Natural killer cell treated with Interleukin-12 subunit alpha and Interleukin-12 subunit beta and Interleukin-15 and Interleukin-18, amount 100 ng/mL, for 72 hours (primary cell): ENCODE data around the gene VWCE. TPM values are rescaled to one million over a fixed set of nuclear protein-coding genes. Genes with fewer than 3 reads are reported as not detected.
A peak's percentile ranks its signal among the peaks of the same experiment; 100 is the strongest.
"Not testable (repeated sequence)": the region's sequence is repeated elsewhere in the genome, so short reads cannot be mapped to it uniquely, and the experiment has no call there.

Experiments
- ATAC-seq, 2 donors: fragments of 150-1000 bp; cut with Tn5 transposase in 1 of 2; sonication (Bioruptor Pico), chemical (Tn5 transposase) in 1 of 2; 2 replicates each; pipeline ENCODE4 v1.10.0; 2021
- DNase-seq: peaks from one replicate; pipeline ENCODE4 v3.0.0; 2022; ENCODE audit warnings: low spot score
- H3K27ac Mint-ChIP-seq, 2 donors: 1 replicate in 1 of 2; 2 replicates in 1 of 2; pipeline ENCODE4 v1.8.0; 2022; ENCODE audit warnings: mixed read lengths in 2 of 2, mild to moderate bottlenecking in 1 of 2, moderate library complexity in 1 of 2
- H3K27me3 Mint-ChIP-seq, 2 donors: 1 replicate in 1 of 2; 2 replicates in 1 of 2; pipeline ENCODE4 v1.8.0; 2022; ENCODE audit warnings: mixed read lengths in 2 of 2
- H3K36me3 Mint-ChIP-seq: one replicate; pipeline ENCODE4 v1.8.0; 2022; ENCODE audit warnings: mixed read lengths
- H3K4me1 Mint-ChIP-seq, 2 donors: 1 replicate in 1 of 2; 2 replicates in 1 of 2; pipeline ENCODE4 v1.8.0; 2022; ENCODE audit warnings: low read depth in 2 of 2, mixed read lengths in 2 of 2, mild to moderate bottlenecking in 1 of 2
- H3K4me3 Mint-ChIP-seq: one replicate; pipeline ENCODE4 v1.8.0; 2022; ENCODE audit warnings: mixed read lengths
- H3K9me3 Mint-ChIP-seq: 2 replicates; pipeline ENCODE4 v1.8.0; 2022; ENCODE audit warnings: mixed read lengths
- total RNA-seq, 2 donors: library from RNA; stranded (reverse); gene quantifications; one replicate each; pipeline ENCODE4 v1.2.3, GENCODE V29; 2022

The VWCE gene
- total RNA-seq, 2 donors from 2014 or later: 2.1 to 3.3 TPM

DNA sequence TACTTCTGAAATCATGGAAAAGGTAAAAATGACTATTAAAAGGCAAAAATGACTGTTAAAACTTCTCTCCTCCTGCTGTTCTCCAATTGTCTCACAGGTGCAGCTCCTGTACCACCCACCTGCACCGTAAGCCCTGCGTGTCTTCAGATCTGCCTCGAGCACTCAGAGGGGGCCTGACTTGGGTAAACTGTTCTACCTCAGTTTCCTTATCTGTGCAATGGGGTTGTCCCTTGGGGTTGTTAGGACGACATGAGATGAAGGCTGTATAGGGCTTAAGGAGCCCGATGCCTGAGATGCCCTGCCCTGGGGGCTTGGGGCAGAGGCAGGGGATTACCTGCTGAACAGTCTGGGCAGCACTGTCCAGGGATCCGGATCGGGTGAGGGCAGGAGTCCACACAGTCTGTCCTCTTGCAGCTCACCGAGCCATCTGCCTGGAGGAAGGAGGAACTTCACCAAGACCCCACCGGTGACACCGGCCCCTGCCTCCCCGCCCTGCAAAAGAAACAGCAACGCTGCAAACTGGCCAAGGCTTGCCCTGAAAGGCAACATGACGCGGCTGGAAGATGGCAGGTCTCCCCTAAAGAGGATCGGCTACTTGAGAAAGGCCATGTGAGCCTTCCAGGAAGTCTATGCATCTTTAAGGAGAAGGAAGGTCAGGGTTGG lies 26.4 kb downstream of the VWCE start:
- ATAC-seq: peak in 1 of 2 donors; percentile 54
- Mint-ChIP-seq H3K4me1 (no peaks in the 10 kb centered on the region), H3K4me3 (no peak overlapping the region), H3K27ac (no peak overlapping the region), H3K36me3 (no peaks in the 10 kb centered on the region), H3K27me3 (no peaks in the 10 kb centered on the region), H3K9me3 (no peaks in the 10 kb centered on the region)
- DNase-seq: no peak

DNA sequence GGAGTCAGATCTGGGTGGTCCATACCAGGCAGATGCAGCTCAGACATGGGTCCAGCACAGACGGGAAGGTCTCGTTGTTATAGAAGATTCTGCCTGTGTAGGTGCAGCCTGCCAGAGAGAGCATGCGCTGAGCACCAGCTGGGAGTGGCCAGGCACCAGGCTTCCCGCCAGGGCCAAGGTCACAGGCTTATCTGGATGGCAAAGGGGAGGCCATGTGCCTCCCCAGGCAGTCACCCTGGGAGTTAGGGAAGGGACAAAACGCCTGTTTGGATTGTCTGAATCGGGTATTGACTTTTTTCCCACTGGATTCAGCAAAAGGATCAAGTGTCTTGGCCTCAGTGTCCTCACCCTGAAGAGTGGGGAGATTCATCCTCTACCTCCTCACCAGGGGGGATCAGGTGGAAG lies 27.7 kb downstream of the VWCE start:
- H3K27ac Mint-ChIP-seq: no peak overlapping the region
- no peaks in the 10 kb centered on the region for H3K4me1 Mint-ChIP-seq
- H3K27me3 Mint-ChIP-seq: no peaks in the 10 kb centered on the region
- H3K4me3 Mint-ChIP-seq: no peak overlapping the region
- no peak for ATAC-seq
- DNase-seq: no peak
- H3K36me3 Mint-ChIP-seq: no peaks in the 10 kb centered on the region
- no peaks in the 10 kb centered on the region for H3K9me3 Mint-ChIP-seq

- Mint-ChIP-seq H3K4me1 (no peaks in the 10 kb centered on the region), H3K4me3 (no peak overlapping the region), H3K36me3 (no peaks in the 10 kb centered on the region), H3K27me3 (no peaks in the 10 kb centered on the region), H3K27ac (no peak overlapping the region), H3K9me3 (no peaks in the 10 kb centered on the region)
- ATAC-seq: no peak
- no peak for DNase-seq
These were observed 28.5 kb downstream of the VWCE start for GRCh38 chr11:61266602-61267001.

DNA sequence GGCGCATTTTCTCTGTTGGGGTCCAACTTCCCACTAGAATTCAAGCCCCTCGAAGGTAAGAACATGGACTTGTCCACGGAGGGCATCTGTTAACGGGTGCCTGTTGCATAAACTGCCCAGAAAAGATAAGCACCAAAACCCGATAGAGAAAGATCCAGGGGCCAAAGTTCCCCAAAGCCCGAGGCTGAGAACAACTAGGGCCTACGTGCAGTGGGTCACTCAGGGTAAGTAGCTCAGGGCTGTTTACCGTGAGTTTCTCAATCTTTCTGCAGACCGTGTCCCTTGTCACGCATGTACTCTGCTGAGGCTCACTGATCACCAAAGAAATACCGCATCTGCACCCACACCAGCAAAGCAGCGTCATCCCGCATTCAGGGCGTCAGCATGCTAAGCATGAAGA lies 29.8 kb downstream of the VWCE start:
- H3K4me3 Mint-ChIP-seq: no peak overlapping the region
- peaks cover 2 to 7% of the 10 kb centered on the region in 2 donors for H3K27me3 Mint-ChIP-seq
- no peaks in the 10 kb centered on the region for H3K36me3 Mint-ChIP-seq
- no peak overlapping the region for H3K27ac Mint-ChIP-seq
- H3K4me1 Mint-ChIP-seq: no peaks in the 10 kb centered on the region
- DNase-seq (no peak), ATAC-seq (no peak)
- no peaks in the 10 kb centered on the region for H3K9me3 Mint-ChIP-seq

DNA sequence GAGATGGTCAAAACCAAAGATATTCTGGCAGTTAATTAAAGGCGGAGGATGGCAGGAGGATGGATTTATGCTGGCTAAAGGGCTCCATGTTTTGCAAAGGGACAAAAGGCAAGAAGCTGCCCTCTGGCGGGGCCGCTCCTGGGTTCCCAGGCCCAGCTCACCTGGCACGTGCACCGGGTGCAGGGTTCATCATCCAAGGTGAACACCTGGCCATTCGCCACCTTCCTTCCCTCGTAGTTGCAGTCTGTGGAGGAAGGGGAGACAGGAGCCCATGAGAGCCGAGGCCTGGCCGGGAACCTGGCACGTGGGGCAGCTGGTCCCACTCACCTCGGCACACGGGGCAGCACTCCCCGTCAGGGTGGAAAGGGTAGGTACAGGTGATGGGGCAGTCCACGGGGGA lies 30.3 kb downstream of the VWCE start:
- no peaks in the 10 kb centered on the region for H3K4me1 Mint-ChIP-seq
- no peak for DNase-seq
- H3K9me3 Mint-ChIP-seq: no peaks in the 10 kb centered on the region
- no peaks in the 10 kb centered on the region for H3K36me3 Mint-ChIP-seq
- no peak overlapping the region for H3K4me3 Mint-ChIP-seq
- no peak for ATAC-seq
- H3K27me3 Mint-ChIP-seq: peaks cover 2 to 8% of the 10 kb centered on the region in 2 donors
- no peak overlapping the region for H3K27ac Mint-ChIP-seq

DNA sequence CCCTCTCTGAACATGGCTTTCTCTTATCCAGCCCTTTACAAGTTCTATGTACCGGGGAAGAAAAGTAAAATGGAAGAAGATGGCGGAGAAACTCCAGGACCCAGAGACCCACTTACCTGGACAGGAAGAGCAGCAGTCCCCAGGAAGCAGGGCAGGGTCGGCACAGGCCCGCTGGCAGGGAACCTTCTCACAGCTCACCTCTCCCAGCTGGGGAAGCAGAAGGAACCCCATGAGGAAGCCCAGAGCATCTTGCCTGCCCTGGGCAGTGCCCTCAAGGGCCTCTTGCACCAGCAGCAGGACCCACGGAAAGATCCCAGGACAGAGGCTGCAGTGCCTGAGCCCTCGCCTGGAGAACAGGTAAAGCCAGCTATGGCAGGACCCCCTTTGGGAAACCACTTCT lies 30.7 kb downstream of the VWCE start:
- Mint-ChIP-seq H3K36me3 (no peaks in the 10 kb centered on the region), H3K4me1 (no peaks in the 10 kb centered on the region), H3K27me3 (peaks cover 2 to 8% of the 10 kb centered on the region in 2 donors), H3K27ac (no peak overlapping the region), H3K4me3 (no peak overlapping the region), H3K9me3 (no peaks in the 10 kb centered on the region)
- DNase-seq (no peak), ATAC-seq (no peak)

- no peak overlapping the region for H3K4me3 Mint-ChIP-seq
- no peaks in the 10 kb centered on the region for H3K36me3 Mint-ChIP-seq
- no peak for ATAC-seq
- no peak for DNase-seq
- no peaks in the 10 kb centered on the region for H3K4me1 Mint-ChIP-seq
- H3K9me3 Mint-ChIP-seq: no peaks in the 10 kb centered on the region
- H3K27ac Mint-ChIP-seq: no peak overlapping the region
- peaks cover 2 to 8% of the 10 kb centered on the region in 2 donors for H3K27me3 Mint-ChIP-seq
These were observed 35.8 kb downstream of the VWCE start for GRCh38 chr11:61259363-61259762.

GRCh38 chr11:61258546-61258945 lies 36.6 kb downstream of the VWCE start:
- Mint-ChIP-seq H3K36me3 (no peaks in the 10 kb centered on the region), H3K27ac (no peak overlapping the region), H3K9me3 (no peaks in the 10 kb centered on the region), H3K4me1 (no peaks in the 10 kb centered on the region), H3K4me3 (no peak overlapping the region), H3K27me3 (peaks cover 2 to 8% of the 10 kb centered on the region in 2 donors)
- DNase-seq (no peak), ATAC-seq (no peak)

GRCh38 chr11:61256710-61257482 lies 38.2 kb downstream of the VWCE start:
- no peak for DNase-seq
- Mint-ChIP-seq H3K27me3 (peaks cover 5 to 8% of the 10 kb centered on the region in 2 donors), H3K4me1 (no peaks in the 10 kb centered on the region), H3K27ac (no peak overlapping the region), H3K4me3 (no peak overlapping the region), H3K9me3 (no peaks in the 10 kb centered on the region), H3K36me3 (no peaks in the 10 kb centered on the region)
- ATAC-seq: no peak

- Mint-ChIP-seq H3K27me3 (peaks cover 0 to 6% of the 10 kb centered on the region in 2 donors), H3K9me3 (no peaks in the 10 kb centered on the region), H3K4me3 (no peak overlapping the region), H3K36me3 (no peaks in the 10 kb centered on the region), H3K27ac (no peak overlapping the region), H3K4me1 (no peaks in the 10 kb centered on the region)
- ATAC-seq (peak; percentile 72 to 76), DNase-seq (peak; percentile 66)
These were observed 40.6 kb downstream of the VWCE start for GRCh38 chr11:61254403-61255025.

GRCh38 chr11:61252332-61252731 lies 42.8 kb downstream of the VWCE start:
- not testable (repeated sequence) for H3K27me3 Mint-ChIP-seq, H3K4me3 Mint-ChIP-seq, DNase-seq, H3K4me1 Mint-ChIP-seq, H3K27ac Mint-ChIP-seq, H3K36me3 Mint-ChIP-seq, H3K9me3 Mint-ChIP-seq, ATAC-seq

DNA sequence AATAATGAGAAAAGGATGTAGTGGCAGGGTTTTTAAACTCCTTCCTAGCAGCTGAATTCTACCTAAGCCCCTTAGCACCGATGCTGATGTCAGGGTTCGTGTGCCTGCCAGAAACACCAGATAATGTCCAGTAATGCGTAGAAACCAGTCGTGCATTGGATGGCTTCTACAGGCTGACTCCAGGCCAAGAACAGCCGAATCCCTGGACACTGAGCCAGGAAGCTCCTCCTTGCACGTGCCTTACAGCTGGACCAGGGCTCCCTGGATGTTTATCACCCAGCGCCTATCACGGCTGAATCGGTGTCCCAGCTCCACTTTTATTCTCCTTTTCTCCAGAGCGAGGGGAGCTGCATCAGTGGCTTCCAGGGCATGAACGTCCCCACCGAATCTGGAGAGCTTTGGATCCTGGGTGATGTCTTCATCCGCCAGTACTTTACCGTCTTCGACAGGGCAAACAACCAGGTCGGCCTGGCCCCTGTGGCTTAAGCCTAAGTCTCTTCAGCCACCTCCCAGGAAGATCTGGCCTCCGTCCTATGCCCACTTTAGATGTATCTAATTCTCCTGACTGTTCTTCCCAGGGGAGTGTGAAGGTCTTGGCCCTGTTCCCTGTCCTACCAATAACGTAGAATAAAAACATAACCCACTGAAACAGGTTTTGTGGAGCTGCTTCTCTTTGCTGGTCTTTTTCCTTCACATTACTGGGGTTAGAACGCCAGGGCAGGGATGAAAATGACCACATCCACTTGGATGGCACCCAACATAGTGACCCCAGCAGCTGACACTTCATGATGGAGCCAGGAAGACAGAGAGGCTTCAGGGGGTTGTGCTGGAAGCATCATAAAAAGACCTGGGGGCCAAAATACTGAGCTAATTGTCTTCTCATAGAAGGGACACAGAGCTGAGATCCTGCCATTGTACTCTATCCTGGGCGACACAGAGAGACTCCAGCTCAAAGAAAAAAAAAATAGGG lies 44.0 kb downstream of the VWCE start:
- not testable (repeated sequence) for H3K4me3 Mint-ChIP-seq, ATAC-seq, H3K27me3 Mint-ChIP-seq, H3K9me3 Mint-ChIP-seq, H3K36me3 Mint-ChIP-seq, H3K4me1 Mint-ChIP-seq, DNase-seq, H3K27ac Mint-ChIP-seq

- not testable (repeated sequence) for ATAC-seq, H3K27ac Mint-ChIP-seq, H3K27me3 Mint-ChIP-seq, H3K9me3 Mint-ChIP-seq, H3K4me1 Mint-ChIP-seq, H3K4me3 Mint-ChIP-seq, H3K36me3 Mint-ChIP-seq, DNase-seq
These were observed 45.9 kb downstream of the VWCE start for GRCh38 chr11:61249201-61249600.
